Occipital lobe (tissue), 2 donors: ENCODE measurements around the gene TTC33. TPM values are rescaled to one million over a fixed set of nuclear protein-coding genes. Genes with fewer than 3 reads are reported as not detected.

ENCODE experiments used
- DNase-seq: peaks from one replicate; lab custom pipeline; 2025; lab: John Stamatoyannopoulos, UW
- total RNA-seq: library from RNA; depleted of rRNA; stranded (reverse); fragments of >200 nt; gene quantifications from one replicate; pipeline ENCODE4 v1.2.3, GENCODE V29; 2014

TTC33 gene
- total RNA-seq, 1 donor from 2014 or later = 65.5 TPM

DNA sequence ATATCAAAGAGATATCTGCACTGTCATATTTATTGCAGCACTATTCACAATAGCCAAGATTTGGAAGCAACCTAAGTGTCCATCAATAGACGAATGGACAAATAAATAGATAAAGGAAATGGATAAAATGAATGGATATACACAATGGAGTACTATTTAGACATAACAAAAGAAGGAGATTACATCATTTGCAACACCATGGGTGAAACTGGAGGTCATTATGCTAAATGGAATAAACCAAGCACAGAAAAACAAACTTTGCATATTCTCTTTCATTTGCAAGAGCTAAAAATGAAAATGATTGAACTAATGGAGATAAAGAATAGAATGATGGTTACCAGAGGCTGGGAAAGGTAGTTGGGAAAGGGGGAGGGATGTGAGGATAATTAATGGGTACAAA lies 231.1 kb downstream of the TTC33 start:
- DNase-seq = no peak

GRCh38 chr5:40521925-40522324 lies 233.8 kb downstream of the TTC33 start:
- no peak for DNase-seq

GRCh38 chr5:40521108-40521785 lies 234.5 kb downstream of the TTC33 start:
- no peak for DNase-seq

DNA sequence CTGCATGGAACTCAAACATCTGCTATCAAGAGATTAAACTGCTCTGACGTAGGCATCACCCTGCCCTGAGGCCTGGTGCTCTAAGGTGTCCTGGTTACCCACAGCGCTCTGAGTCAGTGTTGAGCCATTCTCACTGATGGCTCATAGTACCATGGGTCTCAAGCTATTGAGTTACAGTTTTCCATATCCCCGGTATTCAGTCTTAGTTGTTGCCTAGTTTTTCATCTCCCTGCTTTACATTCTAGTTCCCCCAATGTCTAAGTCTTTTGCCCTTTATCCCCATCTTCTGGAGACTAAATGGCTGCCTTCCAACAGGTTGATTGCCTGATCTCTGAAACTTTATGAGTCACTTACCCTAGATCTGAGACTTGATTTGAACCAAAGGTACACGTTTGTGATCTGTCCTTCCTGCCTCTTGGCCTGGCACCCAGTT lies 237.3 kb downstream of the TTC33 start:
- no peak for DNase-seq

GRCh38 chr5:40515476-40515875 lies 240.3 kb downstream of the TTC33 start:
- DNase-seq = no peak

- no peak for DNase-seq
These were observed 240.8 kb downstream of the TTC33 start for GRCh38 chr5:40514976-40515375.

DNA sequence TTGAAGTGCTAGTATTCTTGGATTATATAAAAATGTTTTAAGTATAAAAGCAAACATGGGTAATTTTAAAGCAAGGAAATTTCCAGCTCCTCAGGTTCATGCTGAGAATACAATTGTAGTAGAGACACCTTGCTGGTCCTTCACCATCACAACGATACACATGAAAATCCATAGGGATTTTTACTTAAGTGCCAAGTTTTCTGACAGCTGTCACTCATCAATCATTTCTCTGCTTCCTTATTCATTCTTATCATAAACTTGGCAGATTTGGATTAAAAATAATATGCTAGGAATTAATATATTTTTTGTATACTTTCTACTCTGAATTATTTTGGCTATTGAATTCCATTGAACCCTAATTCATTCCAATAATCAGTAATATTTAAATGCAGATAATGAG lies 244.0 kb downstream of the TTC33 start:
- no peak for DNase-seq

- no peak for DNase-seq
These were observed 248.7 kb downstream of the TTC33 start for GRCh38 chr5:40507095-40507494.

DNA sequence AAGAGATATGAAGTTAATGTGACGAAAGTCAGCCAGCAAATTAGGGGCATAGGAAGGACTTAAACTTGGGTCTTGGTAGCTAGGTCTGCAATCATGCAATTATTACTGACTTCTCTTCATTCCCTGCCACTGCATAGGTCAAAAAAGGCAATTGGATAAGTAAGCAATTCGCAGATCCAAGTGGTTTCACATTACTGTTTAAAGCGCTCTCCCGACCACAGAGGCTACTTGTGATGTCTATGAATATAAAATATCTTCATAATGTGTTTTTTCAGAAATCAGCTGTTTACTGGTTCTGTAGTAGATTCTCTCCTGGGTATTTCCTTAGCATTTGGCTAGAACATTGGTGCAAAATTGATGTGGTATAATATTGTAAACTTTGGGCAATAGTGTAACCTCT lies 250.7 kb downstream of the TTC33 start:
- DNase-seq = no peak

GRCh38 chr5:40503439-40503838 lies 252.3 kb downstream of the TTC33 start:
- DNase-seq = no peak

DNA sequence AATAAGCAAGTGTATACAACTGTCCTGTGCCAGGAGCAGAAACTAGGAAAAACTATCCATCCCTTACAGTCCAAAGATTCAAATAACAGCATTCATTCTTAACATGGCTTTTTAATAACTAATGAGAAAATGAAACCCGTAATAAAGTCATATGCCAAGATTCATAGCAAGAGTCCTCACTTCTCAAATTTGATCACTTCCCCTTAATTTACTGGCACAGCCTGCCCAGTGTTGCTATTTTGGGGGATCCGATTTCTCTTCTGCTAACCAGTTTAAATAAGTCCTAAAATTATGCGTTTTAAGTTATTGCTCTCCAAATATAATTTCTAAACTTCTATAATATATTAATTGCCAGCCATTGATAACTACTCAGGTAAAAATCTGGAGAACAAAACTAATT lies 253.0 kb downstream of the TTC33 start:
- no peak for DNase-seq

DNA sequence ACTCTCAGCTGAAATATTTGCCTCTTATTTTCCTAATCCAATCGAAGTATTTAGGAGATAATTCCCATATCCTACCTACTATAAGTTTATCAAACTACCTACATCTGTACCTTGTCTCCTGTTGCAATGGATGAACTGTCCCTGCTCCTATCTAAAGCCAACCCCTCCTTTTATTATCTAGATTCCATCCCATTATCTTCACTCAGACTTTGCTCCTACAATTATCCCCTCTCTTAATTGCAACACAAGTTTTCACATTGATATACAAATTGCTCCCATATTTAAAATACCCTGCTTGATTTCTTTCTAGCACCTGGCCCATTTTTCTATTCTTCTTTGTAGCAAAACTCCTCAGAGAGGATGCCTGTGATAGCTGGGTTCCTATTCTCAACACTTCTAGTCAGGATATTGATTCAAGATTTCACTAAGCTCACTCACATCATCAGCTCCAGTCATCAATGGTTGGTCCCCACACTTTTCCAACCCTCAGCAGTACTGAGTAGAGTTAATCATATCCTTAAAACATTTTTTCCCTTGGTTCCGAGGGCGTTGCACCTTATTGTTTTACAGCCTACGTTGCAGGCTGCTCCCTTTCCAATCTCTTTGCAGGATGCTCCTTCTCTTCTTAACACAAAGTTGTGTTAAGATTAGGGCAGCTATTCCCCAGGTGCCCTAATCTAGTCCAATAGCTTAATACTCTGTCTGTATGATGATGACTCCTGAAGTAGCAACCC lies 253.9 kb downstream of the TTC33 start:
- DNase-seq = no peak

DNA sequence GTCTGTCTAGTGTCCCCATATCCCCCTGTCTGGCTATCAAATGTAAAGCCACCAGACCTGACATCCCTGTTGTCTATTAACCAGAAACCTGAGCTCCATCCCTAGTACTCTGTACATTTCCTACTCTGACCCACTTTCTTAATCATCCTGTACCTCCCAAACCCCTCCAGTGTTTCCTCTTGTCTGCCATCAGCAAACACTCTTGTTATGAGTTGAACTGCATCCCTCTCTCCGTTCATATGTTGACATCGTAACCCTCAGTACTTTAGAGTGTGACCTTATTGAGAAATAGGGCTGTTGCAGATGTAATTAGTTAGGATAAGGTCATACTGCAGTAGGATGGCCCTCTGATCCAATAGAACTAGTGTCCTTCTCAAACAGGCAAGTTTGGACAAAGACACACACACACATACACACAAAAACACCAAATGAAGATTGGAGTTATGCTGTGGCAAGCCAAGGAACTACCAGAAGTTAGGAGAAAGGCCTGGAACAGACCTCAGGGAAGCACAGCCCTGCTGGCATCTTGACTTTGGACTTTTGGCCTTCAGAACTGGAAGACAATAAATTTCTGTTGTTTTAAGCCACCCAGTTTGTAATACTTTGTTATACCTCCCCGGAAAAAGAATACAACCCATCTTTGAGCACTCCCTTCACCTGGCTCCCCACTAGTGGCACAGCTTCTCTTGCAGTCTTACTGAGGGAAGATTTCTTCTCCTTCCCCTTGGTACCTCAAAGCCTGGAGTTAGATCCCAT lies 256.1 kb downstream of the TTC33 start:
- DNase-seq = no peak

GRCh38 chr5:40499007-40499406 lies 256.8 kb downstream of the TTC33 start:
- DNase-seq = no peak

DNA sequence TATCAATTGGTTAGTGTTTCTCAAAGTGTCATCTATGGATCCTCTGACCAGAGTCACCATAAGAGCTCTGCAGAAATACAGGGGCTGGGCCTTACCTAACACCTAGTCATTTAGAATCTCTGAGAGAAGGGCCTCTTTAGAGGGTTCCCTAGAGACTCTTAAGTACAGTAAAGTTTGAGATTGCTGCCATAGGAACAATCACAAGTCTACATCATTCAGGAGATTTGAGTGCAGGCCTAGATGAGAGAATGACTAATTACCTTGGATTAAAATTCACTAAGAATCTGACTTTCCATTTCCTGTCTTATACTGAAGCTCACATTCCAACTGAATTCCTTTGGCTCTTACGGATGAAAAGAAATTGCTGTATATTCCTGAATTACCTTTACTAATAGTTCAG lies 258.2 kb downstream of the TTC33 start:
- no peak for DNase-seq

- no peak for DNase-seq
These were observed 260.5 kb downstream of the TTC33 start for GRCh38 chr5:40495237-40495635.

GRCh38 chr5:40494631-40495236 lies 261.0 kb downstream of the TTC33 start:
- no peak for DNase-seq

- DNase-seq = no peak
These were observed 263.7 kb downstream of the TTC33 start for GRCh38 chr5:40492056-40492455.

DNA sequence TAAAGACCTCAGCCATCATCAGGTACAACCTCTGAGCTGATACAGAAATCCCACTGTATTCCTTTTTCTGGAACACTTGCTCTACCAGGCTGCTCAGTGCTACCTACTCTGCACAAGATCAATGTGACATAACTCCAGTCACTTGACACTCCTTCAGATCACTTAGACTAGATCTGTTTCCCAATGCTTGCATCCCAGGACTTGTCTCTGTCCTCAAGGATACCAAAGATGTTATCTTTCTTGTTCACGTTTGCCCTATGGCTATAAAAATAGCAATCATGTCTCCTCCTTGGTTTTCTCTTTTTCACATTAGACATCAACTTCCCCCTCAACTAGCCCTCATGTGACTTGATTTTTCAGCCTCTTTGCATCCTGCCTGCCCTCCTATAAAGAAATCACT lies 264.1 kb downstream of the TTC33 start:
- no peak for DNase-seq

GRCh38 chr5:40490464-40491111 lies 265.2 kb downstream of the TTC33 start:
- no peak for DNase-seq

DNA sequence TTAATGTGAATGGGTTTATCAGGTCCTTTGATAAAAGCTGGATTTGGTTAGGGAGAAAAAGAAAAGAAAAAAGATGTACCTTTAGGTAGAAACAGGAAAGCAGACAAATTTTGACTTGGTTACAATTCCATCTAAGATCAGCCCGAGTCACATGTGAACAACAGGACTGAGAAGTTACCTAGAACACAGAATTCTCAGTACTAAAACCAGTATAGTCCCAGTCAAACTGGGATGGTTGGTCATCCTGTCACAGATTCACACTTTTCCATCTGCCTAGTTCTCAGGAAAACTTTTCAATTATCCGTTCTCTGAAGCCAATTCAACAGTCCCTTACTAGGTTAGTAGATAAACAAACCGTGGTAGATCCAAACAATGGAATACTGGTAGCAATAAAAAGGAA lies 266.3 kb downstream of the TTC33 start:
- DNase-seq = no peak
